HL-60 (cell line): ENCODE data around the gene XXYLT1.

ENCODE experiments used
- DNase-seq, 2 experiments: peaks; one replicate each; pipeline ENCODE4 v3.0.0-alpha.2; 2010 to 2020; ENCODE audit warnings: low read depth in 1 of 2, low spot score in 1 of 2
- H3K27ac ChIP-seq: fragments of 250-450 bp; sonication (Bioruptor Pico); replicated peaks from 2 replicates; pipeline ENCODE4 v1.5.1; 2020; ENCODE audit warnings: mild to moderate bottlenecking, moderate library complexity
- H3K27me3 ChIP-seq: fragments of 250-450 bp; sonication (Bioruptor Pico); 2 replicates; pipeline ENCODE4 v1.5.1; 2021; ENCODE audit warnings: mild to moderate bottlenecking, moderate library complexity; ENCODE audit not compliant: insufficient read depth, poor library complexity, severe bottlenecking
- H3K4me3 ChIP-seq: replicated peaks from 2 replicates; pipeline ENCODE4 v1.5.1; 2011; ENCODE audit warnings: mild to moderate bottlenecking, control low read depth, low read length; ENCODE audit not compliant: insufficient read depth
- GABPA ChIP-seq: IDR thresholded peaks from 2 replicates; pipeline ENCODE4 v1.6.1; 2012; ENCODE audit warnings: low read depth
- POLR2AphosphoS5 ChIP-seq: IDR thresholded peaks from 2 replicates; pipeline ENCODE4 v1.6.1; 2012; ENCODE audit warnings: low read depth
- SPI1 ChIP-seq: IDR thresholded peaks from 2 replicates; pipeline ENCODE4 v1.6.1; 2012; ENCODE audit warnings: low read depth, mild to moderate bottlenecking, borderline replicate concordance
- TF ChIP-seq, protein P1 (sequence below): IDR thresholded peaks from 2 replicates; pipeline ENCODE4 v1.6.1; 2012; ENCODE audit warnings: low read depth; ENCODE audit not compliant: insufficient replicate concordance
- TF ChIP-seq, protein P2 (sequence below): IDR thresholded peaks from one replicate; pipeline ENCODE4 v1.5.1; 2011; ENCODE audit warnings: low read length, control low read depth, inconsistent platforms; ENCODE audit not compliant: insufficient read depth

The XXYLT1 gene

DNA sequence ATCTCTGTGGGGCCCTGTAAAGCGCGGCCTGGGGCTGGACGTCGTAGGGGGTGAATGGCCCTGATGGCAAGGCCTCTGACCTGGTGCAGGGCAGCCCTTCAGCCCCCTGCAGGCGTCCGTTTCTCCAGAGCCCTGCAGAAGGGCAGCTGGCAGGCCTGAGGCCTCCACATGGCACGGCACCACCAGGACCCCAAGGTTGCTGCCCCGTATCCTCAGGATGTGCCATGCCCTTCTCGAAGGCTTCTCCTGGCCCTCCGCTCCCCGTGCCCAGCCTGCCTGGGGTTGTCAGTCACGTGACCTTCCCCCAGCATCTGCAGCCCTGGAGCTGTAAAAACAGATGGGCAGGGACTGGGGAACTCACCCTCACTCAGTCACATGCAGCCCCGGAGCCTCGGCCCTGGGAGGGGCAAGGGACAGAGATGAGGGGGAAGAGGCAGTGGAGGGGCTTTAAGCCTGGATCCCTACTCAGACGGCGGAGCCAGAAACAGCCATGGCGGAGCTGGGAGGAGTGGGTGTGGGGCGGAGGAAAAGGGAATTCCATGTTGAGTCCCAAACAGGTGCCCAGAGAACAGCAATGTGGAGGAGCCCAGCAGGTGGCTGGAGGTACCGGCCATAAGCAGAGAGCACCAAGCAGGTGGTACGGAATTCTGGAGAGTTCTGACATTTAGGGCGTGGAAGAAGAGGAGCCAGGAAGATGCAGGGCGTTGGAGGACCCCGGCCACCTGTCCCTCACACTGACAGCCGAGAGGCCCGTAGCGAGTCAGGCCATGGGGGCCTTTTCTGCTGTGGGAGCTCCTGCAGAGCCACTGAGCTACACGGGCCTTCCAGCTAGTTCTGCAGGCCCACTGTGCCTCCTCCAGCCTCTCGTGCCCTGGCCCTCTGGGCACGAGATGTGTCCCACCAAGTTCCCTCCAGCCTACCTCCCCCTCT is 193.1 kb downstream of the XXYLT1 start:
- no peak overlapping the region for H3K27ac ChIP-seq
- DNase-seq = no peak

DNA sequence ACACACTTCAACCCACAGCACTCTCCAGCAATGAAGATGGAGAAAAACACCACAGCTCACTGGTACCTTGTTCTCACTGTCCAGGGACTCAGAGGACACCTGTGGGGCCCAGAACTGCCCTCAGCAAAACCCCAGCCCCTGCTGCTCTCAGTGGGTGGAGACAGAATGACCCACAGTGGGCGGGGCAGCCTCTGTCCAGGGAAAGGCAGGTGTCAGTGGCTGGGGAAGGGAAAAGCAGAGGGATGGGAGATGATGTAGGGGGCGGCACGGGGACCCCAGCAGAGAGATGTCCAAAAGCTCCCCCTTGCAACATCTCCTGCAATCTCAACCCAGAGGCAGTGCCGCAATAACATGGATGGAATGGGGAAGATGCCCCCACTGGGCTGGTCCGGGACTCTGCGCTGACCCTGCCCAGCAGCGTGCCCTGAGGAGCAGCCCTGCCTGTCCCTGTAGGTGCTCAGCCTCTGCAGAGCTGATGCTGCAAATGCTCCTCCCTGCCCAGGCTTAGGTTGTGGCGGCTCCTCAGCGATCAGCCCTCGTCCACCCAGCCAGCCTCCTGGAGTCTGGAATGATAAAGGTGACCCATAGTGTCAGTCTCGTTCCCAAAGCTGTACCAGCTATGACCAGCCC is 193.9 kb downstream of the XXYLT1 start:
- Histone ChIP-seq H3K4me3 (no peak overlapping the region), H3K27ac (no peak overlapping the region), H3K27me3 (no peaks in the 10 kb centered on the region)
- no peak for DNase-seq
- TF ChIP-seq, protein P1, sequence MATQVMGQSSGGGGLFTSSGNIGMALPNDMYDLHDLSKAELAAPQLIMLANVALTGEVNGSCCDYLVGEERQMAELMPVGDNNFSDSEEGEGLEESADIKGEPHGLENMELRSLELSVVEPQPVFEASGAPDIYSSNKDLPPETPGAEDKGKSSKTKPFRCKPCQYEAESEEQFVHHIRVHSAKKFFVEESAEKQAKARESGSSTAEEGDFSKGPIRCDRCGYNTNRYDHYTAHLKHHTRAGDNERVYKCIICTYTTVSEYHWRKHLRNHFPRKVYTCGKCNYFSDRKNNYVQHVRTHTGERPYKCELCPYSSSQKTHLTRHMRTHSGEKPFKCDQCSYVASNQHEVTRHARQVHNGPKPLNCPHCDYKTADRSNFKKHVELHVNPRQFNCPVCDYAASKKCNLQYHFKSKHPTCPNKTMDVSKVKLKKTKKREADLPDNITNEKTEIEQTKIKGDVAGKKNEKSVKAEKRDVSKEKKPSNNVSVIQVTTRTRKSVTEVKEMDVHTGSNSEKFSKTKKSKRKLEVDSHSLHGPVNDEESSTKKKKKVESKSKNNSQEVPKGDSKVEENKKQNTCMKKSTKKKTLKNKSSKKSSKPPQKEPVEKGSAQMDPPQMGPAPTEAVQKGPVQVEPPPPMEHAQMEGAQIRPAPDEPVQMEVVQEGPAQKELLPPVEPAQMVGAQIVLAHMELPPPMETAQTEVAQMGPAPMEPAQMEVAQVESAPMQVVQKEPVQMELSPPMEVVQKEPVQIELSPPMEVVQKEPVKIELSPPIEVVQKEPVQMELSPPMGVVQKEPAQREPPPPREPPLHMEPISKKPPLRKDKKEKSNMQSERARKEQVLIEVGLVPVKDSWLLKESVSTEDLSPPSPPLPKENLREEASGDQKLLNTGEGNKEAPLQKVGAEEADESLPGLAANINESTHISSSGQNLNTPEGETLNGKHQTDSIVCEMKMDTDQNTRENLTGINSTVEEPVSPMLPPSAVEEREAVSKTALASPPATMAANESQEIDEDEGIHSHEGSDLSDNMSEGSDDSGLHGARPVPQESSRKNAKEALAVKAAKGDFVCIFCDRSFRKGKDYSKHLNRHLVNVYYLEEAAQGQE = no peak
- TF ChIP-seq, protein P2, sequence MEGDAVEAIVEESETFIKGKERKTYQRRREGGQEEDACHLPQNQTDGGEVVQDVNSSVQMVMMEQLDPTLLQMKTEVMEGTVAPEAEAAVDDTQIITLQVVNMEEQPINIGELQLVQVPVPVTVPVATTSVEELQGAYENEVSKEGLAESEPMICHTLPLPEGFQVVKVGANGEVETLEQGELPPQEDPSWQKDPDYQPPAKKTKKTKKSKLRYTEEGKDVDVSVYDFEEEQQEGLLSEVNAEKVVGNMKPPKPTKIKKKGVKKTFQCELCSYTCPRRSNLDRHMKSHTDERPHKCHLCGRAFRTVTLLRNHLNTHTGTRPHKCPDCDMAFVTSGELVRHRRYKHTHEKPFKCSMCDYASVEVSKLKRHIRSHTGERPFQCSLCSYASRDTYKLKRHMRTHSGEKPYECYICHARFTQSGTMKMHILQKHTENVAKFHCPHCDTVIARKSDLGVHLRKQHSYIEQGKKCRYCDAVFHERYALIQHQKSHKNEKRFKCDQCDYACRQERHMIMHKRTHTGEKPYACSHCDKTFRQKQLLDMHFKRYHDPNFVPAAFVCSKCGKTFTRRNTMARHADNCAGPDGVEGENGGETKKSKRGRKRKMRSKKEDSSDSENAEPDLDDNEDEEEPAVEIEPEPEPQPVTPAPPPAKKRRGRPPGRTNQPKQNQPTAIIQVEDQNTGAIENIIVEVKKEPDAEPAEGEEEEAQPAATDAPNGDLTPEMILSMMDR = no peak
- TF ChIP-seq GABPA (no peak), SPI1 (no peak), POLR2AphosphoS5 (no peak)

More for the DNA sequence above, 193.1 kb downstream of the XXYLT1 start:
- TF ChIP-seq GABPA (no peak), POLR2AphosphoS5 (no peak), SPI1 (no peak)
- TF ChIP-seq, protein P1 = no peak
- TF ChIP-seq, protein P2 = no peak
- Histone ChIP-seq H3K4me3 (no peak overlapping the region), H3K27me3 (no peaks in the 10 kb centered on the region)

DNA sequence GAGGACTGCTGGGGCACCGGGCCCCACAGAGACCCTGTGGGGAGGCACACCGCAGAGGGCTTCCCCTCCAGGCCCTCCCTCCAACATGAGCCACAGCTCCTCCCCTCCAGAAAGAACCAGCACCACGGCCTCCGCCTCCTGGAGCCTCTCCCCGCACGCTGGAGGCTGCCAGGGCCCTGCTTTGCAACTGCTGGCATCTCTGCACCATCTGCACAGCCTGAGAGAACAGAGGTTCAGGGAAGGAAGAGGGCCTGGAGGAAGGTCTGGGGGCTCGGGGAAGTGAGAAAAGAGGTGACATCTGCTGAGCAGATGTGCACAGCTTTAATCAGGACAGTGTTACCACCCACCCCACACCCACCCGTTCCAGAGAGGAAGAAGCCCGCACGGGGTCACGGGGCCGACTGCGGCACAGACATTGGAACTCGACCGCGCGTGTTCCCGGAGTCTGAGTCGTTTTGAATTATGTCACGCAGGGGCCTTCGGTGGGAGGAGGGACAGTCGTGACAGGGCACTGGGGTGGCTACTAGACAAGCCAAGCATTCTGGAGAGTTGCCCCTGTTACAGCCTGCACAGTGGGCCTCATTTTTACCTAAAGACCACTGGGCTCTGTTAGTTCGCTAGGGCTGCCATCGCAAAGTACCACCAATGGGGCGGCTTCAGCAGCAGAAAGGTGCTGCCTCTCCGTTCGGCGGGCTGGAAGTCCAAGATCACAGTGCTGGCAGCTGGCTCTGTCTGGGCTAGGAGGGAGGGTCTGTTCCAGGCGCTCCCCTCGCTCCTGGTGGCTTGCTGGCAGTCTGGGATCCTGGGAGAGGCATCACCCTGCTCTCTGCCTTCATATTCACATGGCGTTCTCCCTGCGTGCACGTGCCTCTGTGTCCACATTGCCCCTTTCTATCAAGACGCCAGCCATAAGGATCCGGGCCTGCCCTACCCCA is 194.8 kb downstream of the XXYLT1 start:
- no peak for DNase-seq
- Histone ChIP-seq H3K27me3 (no peaks in the 10 kb centered on the region), H3K27ac (no peak overlapping the region; the same call in 1 of the 2 replicates), H3K4me3 (no peak overlapping the region)
- TF ChIP-seq POLR2AphosphoS5 (no peak), SPI1 (no peak), GABPA (no peak)
- TF ChIP-seq, protein P2 = no peak
- TF ChIP-seq, protein P1 = no peak
